ENCODE measurements around the gene KLC4. TPM values are rescaled to one million over a fixed set of nuclear protein-coding genes. Genes with fewer than 3 reads are reported as not detected.

The KLC4 gene
- total and polyA plus RNA-seq, 2 donors from 2014 or later = 33.7 to 39.0 TPM

- Histone ChIP-seq H3K27me3 (ENCODE audit: control insufficient read depth, insufficient read depth, low read length) (no peaks in the 10 kb centered on the region), H3K4me3 (ENCODE audit: low read length in 3 of 3) (peak overlapping the region; percentile 44 to 71 (median 50)), H3K9ac (ENCODE audit: low read length in 3 of 3) (peak overlapping the region; percentile 17 to 83 (median 78)), H3K9me3 (ENCODE audit: control insufficient read depth in 2 of 3, insufficient read depth in 1 of 3, low read length in 3 of 3) (no peaks in the 10 kb centered on the region), H3K27ac (ENCODE audit: low read depth in 2 of 2, low read length in 2 of 2) (peak overlapping the region in 1 of 2 donors; percentile 43), H3K36me3 (ENCODE audit: control insufficient read depth in 2 of 3, insufficient read depth in 3 of 3, low read length in 3 of 3) (peaks cover 9 to 26% (median 17%) of the 10 kb centered on the region in 3 donors), H3K4me1 (ENCODE audit: control insufficient read depth in 2 of 3, insufficient read depth in 2 of 3, low read depth in 1 of 3, low read length in 3 of 3) (peaks cover 2 to 22% (median 18%) of the 10 kb centered on the region in 3 donors)
- intact Hi-C loops (cut with DNase I) = no loop called here
- DNase-seq (peak in 1 of 5 donors; percentile 60), FAIRE-seq (no peak)
- no peak for TF ChIP-seq CTCF (IDR thresholded peaks at IDR 0.05; ENCODE audit: borderline replicate concordance, extremely low read depth, insufficient read depth)
Observed at GRCh38 chr6:43013097-43013842, 46.2 kb upstream of the KLC4 start.

DNA sequence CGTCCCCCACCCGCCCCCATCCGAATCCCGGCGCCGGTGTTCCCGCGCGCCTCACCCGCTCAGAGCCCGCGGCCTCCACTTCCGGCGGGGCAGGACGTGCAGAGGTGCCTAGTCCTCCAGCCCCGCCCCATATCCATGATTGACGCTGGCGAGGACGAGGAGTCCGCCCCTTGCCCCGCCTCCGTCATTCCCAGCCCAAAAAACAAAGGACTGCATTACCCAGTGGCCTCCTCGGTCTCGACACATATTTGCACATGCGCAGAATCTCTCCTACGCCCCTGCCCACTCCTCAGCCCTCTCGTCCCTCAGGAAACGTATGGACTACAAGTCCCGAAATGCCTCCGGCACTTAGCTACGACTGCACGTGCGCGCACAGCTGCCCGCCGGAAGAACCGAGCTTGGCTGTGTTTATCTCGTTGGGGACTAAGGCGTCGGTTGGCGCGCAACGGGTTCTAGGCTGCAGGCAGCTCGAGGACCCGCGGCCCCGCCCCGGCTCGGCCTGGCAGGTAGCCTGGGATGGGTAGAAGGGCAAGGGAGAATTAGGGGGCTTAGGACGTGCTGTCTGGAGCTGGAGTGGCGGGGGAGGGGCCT lies 45.5 kb upstream of the KLC4 start, which contains the start of the genes KLHDC3 and MEA1:
Gene KLHDC3, plus strand, starts transcription at position 407 of the 591 bp plus-strand sequence. CDS start 2,944 bp downstream, outside the sequence.
Gene MEA1, minus strand, starts transcription at position 104 of the 591 bp plus-strand sequence. CDS start 133 bp downstream, outside the sequence.
- peak; percentile 97 for FAIRE-seq
- H3K4me3 ChIP-seq (ENCODE audit: low read length in 3 of 3) = peak within 1 kb of the TSS; percentile 78 to 100 (median 90)
- H3K36me3 ChIP-seq (ENCODE audit: control insufficient read depth in 2 of 3, insufficient read depth in 3 of 3, low read length in 3 of 3) = peaks cover 8 to 26% (median 17%) of the 10 kb centered on the region in 3 donors
- no peaks in the 10 kb centered on the region for H3K27me3 ChIP-seq (ENCODE audit: control insufficient read depth, insufficient read depth, low read length)
- H3K4me1 ChIP-seq (ENCODE audit: control insufficient read depth in 2 of 3, insufficient read depth in 2 of 3, low read depth in 1 of 3, low read length in 3 of 3) = peaks cover 2 to 22% (median 18%) of the 10 kb centered on the region in 3 donors
- H3K9ac ChIP-seq (ENCODE audit: low read length in 3 of 3) = peak within 1 kb of the TSS; percentile 78 to 97 (median 83)
- H3K27ac ChIP-seq (ENCODE audit: low read depth in 2 of 2, low read length in 2 of 2) = peak within 1 kb of the TSS; percentile 45 to 61
- no peak for TF ChIP-seq CTCF (IDR thresholded peaks at IDR 0.05; ENCODE audit: borderline replicate concordance, extremely low read depth, insufficient read depth)
- H3K9me3 ChIP-seq (ENCODE audit: control insufficient read depth in 2 of 3, insufficient read depth in 1 of 3, low read length in 3 of 3) = no peaks in the 10 kb centered on the region
- peak; percentile 99 to 100 (median 100) for DNase-seq
- intact Hi-C loops (cut with DNase I) = no loop called here

GRCh38 chr6:43014434-43014909 lies 45.0 kb upstream of the KLC4 start:
- peak overlapping the region; percentile 45 to 61 for H3K27ac ChIP-seq (ENCODE audit: low read depth in 2 of 2, low read length in 2 of 2)
- H3K4me3 ChIP-seq (ENCODE audit: low read length in 3 of 3) = peak overlapping the region; percentile 78 to 100 (median 90)
- no peak for TF ChIP-seq CTCF (IDR thresholded peaks at IDR 0.05; ENCODE audit: borderline replicate concordance, extremely low read depth, insufficient read depth)
- FAIRE-seq (no peak), DNase-seq (peak in 1 of 5 donors; percentile 50)
- H3K27me3 ChIP-seq (ENCODE audit: control insufficient read depth, insufficient read depth, low read length) = no peaks in the 10 kb centered on the region
- no peaks in the 10 kb centered on the region for H3K9me3 ChIP-seq (ENCODE audit: control insufficient read depth in 2 of 3, insufficient read depth in 1 of 3, low read length in 3 of 3)
- intact Hi-C loops (cut with DNase I) = no loop called here
- peak overlapping the region in 2 of 3 donors; percentile 77 to 97 for H3K9ac ChIP-seq (ENCODE audit: low read length in 3 of 3)
- H3K36me3 ChIP-seq (ENCODE audit: control insufficient read depth in 2 of 3, insufficient read depth in 3 of 3, low read length in 3 of 3) = peaks cover 11 to 29% (median 20%) of the 10 kb centered on the region in 3 donors
- H3K4me1 ChIP-seq (ENCODE audit: control insufficient read depth in 2 of 3, insufficient read depth in 2 of 3, low read depth in 1 of 3, low read length in 3 of 3) = peaks cover 2 to 22% (median 18%) of the 10 kb centered on the region in 3 donors

Data from kidney (tissue), 14 donors.